ENCODE results near the gene RHOG. TPM values are rescaled to one million over a fixed set of nuclear protein-coding genes. Genes with fewer than 3 reads are reported as not detected.

The RHOG gene
- total RNA-seq, 1 donor from 2014 or later = 30.3 TPM

DNA sequence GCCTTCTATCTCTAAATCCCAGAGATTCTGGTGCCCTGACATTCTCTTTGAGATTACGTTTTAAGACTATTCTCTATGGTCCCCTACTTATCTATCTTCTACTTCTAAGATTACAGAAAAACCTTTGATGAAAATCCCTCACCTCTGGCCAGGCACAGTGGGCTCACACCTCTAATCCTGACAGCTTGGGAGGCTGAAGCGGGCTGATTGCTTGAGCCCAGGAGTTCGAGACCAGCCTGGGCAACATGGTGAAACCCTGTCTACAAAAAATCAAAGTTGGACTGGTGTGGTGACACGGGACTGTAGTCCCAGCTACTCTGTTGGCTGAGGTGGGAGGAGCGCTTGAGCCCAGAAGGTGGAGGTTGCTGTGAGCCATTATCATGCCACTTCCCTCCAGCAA, 57.8 kb downstream of the RHOG start:
- Histone ChIP-seq H3K4me3 (ENCODE audit: low read depth, low read length) (no peak overlapping the region), H3K36me3 (ENCODE audit: control insufficient read depth, insufficient read depth, low read length) (peaks cover 6% of the 10 kb centered on the region), H3K27me3 (ENCODE audit: control insufficient read depth, insufficient read depth, low read length) (no peaks in the 10 kb centered on the region)
- no peak for DNase-seq (ENCODE audit: low read depth)
- TF ChIP-seq, protein P1, sequence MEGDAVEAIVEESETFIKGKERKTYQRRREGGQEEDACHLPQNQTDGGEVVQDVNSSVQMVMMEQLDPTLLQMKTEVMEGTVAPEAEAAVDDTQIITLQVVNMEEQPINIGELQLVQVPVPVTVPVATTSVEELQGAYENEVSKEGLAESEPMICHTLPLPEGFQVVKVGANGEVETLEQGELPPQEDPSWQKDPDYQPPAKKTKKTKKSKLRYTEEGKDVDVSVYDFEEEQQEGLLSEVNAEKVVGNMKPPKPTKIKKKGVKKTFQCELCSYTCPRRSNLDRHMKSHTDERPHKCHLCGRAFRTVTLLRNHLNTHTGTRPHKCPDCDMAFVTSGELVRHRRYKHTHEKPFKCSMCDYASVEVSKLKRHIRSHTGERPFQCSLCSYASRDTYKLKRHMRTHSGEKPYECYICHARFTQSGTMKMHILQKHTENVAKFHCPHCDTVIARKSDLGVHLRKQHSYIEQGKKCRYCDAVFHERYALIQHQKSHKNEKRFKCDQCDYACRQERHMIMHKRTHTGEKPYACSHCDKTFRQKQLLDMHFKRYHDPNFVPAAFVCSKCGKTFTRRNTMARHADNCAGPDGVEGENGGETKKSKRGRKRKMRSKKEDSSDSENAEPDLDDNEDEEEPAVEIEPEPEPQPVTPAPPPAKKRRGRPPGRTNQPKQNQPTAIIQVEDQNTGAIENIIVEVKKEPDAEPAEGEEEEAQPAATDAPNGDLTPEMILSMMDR (IDR thresholded peaks at IDR 0.05; ENCODE audit: insufficient read depth, low read length, poor library complexity, severe bottlenecking) = no peak

DNA sequence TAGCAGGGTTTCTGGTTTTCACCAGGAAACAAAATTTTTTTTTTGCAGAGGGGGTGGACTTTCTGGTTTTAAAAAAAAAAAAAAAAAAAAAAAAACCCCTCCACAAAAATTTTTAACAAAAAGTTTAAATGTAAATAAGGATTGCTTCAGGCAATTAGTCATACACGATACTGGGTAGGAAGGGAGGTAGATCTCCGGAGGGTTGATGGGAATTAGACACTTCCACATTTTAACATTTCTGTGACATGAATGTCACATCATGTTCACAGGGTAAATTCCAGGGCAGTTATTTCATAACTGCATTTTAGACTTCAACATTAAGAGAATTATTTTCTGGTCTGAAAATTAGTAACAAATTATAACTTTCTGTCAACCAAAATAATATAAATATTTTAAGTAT, 59.3 kb downstream of the RHOG start:
- TF ChIP-seq, protein P1 (IDR thresholded peaks at IDR 0.05; ENCODE audit: insufficient read depth, low read length, poor library complexity, severe bottlenecking) = no peak
- no peak for DNase-seq (ENCODE audit: low read depth)

More for the DNA sequence above, 59.3 kb downstream of the RHOG start:
- Histone ChIP-seq H3K36me3 (ENCODE audit: control insufficient read depth, insufficient read depth, low read length) (peaks cover 6% of the 10 kb centered on the region), H3K27me3 (ENCODE audit: control insufficient read depth, insufficient read depth, low read length) (no peaks in the 10 kb centered on the region), H3K4me3 (ENCODE audit: low read depth, low read length) (no peak overlapping the region)

Other genes starting within 250 kb of the RHOG start
- 0.21 and 0.54 TPM in 2 replicates for gene ART5, start 199.0 kb downstream of the RHOG start, total RNA-seq
- gene ART1, start 195.8 kb downstream of the RHOG start, total RNA-seq = not detected in 2 replicates
- gene CHRNA10, start 169.6 kb downstream of the RHOG start, total RNA-seq = 0.54 and 2.3 TPM in 2 replicates
- 73.4 and 94.0 TPM in 2 replicates for gene NUP98, start 43.4 kb downstream of the RHOG start, total RNA-seq
- gene PGAP2, start 32.4 kb downstream of the RHOG start, total RNA-seq = 20.3 and 20.6 TPM in 2 replicates
- gene STIM1, start 14.7 kb upstream of the RHOG start, total RNA-seq = 25.4 and 35.3 TPM in 2 replicates